ENCODE results near the gene DBNDD1.

DNA sequence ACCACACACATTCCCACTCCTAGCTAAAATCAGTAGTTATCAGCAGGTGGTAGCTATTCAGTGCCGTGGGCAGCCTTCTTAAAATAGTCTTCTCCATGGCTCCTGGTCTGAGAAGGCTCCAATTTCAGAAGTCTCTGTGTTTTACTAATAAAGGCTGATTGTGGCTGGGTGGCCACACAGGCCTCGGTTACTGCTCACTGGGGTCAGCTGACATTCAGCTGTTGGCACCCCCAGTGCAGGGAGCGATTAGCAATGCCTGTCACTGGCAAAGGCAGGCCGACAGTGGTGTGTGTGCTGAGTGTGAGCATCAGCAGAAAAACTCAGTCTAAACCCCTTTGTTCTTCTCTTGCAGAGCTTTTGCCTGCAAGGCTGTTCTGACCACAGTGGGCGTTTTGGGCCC, 16.6 kb upstream of the DBNDD1 start:
- TF ChIP-seq, protein P1, sequence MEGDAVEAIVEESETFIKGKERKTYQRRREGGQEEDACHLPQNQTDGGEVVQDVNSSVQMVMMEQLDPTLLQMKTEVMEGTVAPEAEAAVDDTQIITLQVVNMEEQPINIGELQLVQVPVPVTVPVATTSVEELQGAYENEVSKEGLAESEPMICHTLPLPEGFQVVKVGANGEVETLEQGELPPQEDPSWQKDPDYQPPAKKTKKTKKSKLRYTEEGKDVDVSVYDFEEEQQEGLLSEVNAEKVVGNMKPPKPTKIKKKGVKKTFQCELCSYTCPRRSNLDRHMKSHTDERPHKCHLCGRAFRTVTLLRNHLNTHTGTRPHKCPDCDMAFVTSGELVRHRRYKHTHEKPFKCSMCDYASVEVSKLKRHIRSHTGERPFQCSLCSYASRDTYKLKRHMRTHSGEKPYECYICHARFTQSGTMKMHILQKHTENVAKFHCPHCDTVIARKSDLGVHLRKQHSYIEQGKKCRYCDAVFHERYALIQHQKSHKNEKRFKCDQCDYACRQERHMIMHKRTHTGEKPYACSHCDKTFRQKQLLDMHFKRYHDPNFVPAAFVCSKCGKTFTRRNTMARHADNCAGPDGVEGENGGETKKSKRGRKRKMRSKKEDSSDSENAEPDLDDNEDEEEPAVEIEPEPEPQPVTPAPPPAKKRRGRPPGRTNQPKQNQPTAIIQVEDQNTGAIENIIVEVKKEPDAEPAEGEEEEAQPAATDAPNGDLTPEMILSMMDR (conservative IDR thresholded peaks at IDR 0.05; ENCODE audit: low read depth in 2 of 2): no peak
- TF ChIP-seq POLR2AphosphoS5 (IDR thresholded peaks at IDR 0.05; ENCODE audit: low read depth) (no peak), EZH2phosphoT487 (IDR thresholded peaks at IDR 0.05; ENCODE audit: unreplicated experiment) (no peak), EZH2 (IDR thresholded peaks at IDR 0.05; ENCODE audit: low read depth, unreplicated experiment) (no peak), JUNB (IDR thresholded peaks at IDR 0.05; ENCODE audit: unreplicated experiment) (no peak), ZNF114 (CRISPR knock-in tag; IDR thresholded peaks at IDR 0.05) (no peak), STAT1 (IDR thresholded peaks at IDR 0.05; ENCODE audit: unreplicated experiment) (no peak), CREB1 (CRISPR knock-in tag; IDR thresholded peaks at IDR 0.05; ENCODE audit: low read depth) (no peak)
- TF ChIP-seq, protein P2, sequence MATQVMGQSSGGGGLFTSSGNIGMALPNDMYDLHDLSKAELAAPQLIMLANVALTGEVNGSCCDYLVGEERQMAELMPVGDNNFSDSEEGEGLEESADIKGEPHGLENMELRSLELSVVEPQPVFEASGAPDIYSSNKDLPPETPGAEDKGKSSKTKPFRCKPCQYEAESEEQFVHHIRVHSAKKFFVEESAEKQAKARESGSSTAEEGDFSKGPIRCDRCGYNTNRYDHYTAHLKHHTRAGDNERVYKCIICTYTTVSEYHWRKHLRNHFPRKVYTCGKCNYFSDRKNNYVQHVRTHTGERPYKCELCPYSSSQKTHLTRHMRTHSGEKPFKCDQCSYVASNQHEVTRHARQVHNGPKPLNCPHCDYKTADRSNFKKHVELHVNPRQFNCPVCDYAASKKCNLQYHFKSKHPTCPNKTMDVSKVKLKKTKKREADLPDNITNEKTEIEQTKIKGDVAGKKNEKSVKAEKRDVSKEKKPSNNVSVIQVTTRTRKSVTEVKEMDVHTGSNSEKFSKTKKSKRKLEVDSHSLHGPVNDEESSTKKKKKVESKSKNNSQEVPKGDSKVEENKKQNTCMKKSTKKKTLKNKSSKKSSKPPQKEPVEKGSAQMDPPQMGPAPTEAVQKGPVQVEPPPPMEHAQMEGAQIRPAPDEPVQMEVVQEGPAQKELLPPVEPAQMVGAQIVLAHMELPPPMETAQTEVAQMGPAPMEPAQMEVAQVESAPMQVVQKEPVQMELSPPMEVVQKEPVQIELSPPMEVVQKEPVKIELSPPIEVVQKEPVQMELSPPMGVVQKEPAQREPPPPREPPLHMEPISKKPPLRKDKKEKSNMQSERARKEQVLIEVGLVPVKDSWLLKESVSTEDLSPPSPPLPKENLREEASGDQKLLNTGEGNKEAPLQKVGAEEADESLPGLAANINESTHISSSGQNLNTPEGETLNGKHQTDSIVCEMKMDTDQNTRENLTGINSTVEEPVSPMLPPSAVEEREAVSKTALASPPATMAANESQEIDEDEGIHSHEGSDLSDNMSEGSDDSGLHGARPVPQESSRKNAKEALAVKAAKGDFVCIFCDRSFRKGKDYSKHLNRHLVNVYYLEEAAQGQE (IDR thresholded peaks at IDR 0.05; ENCODE audit: unreplicated experiment): no peak
